HG03025 (cell line): ENCODE measurements around the gene RAP1A.
"Not testable (repeated sequence)": the region's sequence is repeated elsewhere in the genome, so short reads cannot be mapped to it uniquely, and the experiment has no call there.

ENCODE experiments used
- ATAC-seq: cut with Tn5 transposase; IDR thresholded peaks from one replicate; pipeline ENCODE4 v1.9.1; 2021; ENCODE audit warnings: mild to moderate bottlenecking, moderate library complexity; ENCODE audit not compliant: unreplicated experiment, low FRiP score

Gene RAP1A

GRCh38 chr1:111660204-111661150, 40.9 kb downstream of the RAP1A start:
- ATAC-seq: no peak

- ATAC-seq: no peak
Observed at GRCh38 chr1:111664652-111665051, 45.1 kb downstream of the RAP1A start.

GRCh38 chr1:111665497-111665896, 45.9 kb downstream of the RAP1A start:
- no peak for ATAC-seq

- no peak for ATAC-seq
Observed at GRCh38 chr1:111666828-111667227, 47.2 kb downstream of the RAP1A start.

- ATAC-seq: no peak
Observed at GRCh38 chr1:111669268-111669667, 49.7 kb downstream of the RAP1A start.

GRCh38 chr1:111671852-111672251, 52.3 kb downstream of the RAP1A start:
- no peak for ATAC-seq

GRCh38 chr1:111672331-111672730, 52.7 kb downstream of the RAP1A start:
- ATAC-seq: no peak

GRCh38 chr1:111677604-111678003, 58.0 kb downstream of the RAP1A start:
- ATAC-seq: no peak

- no peak for ATAC-seq
Observed at GRCh38 chr1:111679541-111679940, 60.0 kb downstream of the RAP1A start.

- ATAC-seq: not testable (repeated sequence)
Observed at GRCh38 chr1:111680212-111680800, 60.7 kb downstream of the RAP1A start.

GRCh38 chr1:111685293-111686153, 65.9 kb downstream of the RAP1A start:
- not testable (repeated sequence) for ATAC-seq

GRCh38 chr1:111690306-111690617, 70.7 kb downstream of the RAP1A start:
- no peak for ATAC-seq

- ATAC-seq: no peak
Observed at GRCh38 chr1:111691886-111692285, 72.3 kb downstream of the RAP1A start.

GRCh38 chr1:111695801-111696200, 76.2 kb downstream of the RAP1A start:
- no peak for ATAC-seq

GRCh38 chr1:111696330-111696729, 76.7 kb downstream of the RAP1A start:
- ATAC-seq: no peak

- ATAC-seq: no peak
Observed at GRCh38 chr1:111699268-111699667, 79.7 kb downstream of the RAP1A start.

GRCh38 chr1:111702504-111703050, 83.0 kb downstream of the RAP1A start:
- no peak for ATAC-seq

- ATAC-seq: no peak
Observed at GRCh38 chr1:111704240-111704639, 84.7 kb downstream of the RAP1A start.

- no peak for ATAC-seq
Observed at GRCh38 chr1:111704776-111705175, 85.2 kb downstream of the RAP1A start.

- no peak for ATAC-seq
Observed at GRCh38 chr1:111705841-111706240, 86.3 kb downstream of the RAP1A start.

GRCh38 chr1:111706921-111707320, 87.3 kb downstream of the RAP1A start:
- ATAC-seq: no peak
